Measurements from ENCODE around the gene NEK11.

- TF ChIP-seq CTCF (IDR thresholded peaks at IDR 0.05) (no peak), POLR2A (IDR thresholded peaks at IDR 0.05) (no peak)
These were observed 258.8 kb downstream of the NEK11 start for GRCh38 chr3:131285456-131285855.
